ENCODE data around the gene ARHGEF10L. TPM values are rescaled to one million over a fixed set of nuclear protein-coding genes. Genes with fewer than 3 reads are reported as not detected.

The ARHGEF10L gene
- total and polyA plus RNA-seq, 2 donors = 1.9 to 11.5 TPM

- no peak for DNase-seq (ENCODE audit: low read depth in 6 of 9, low spot score in 9 of 9)
- WGBS = 96% methylated on average over 34 of the region's 34 CpGs
- Histone ChIP-seq H3K4me1 (ENCODE audit: control insufficient read depth in 2 of 2, insufficient read depth in 2 of 2, low read length in 2 of 2) (no peaks in the 10 kb centered on the region), H3K9me3 (ENCODE audit: control insufficient read depth in 2 of 2, insufficient read depth in 1 of 2, low read length in 1 of 2) (no peaks in the 10 kb centered on the region), H3K36me3 (ENCODE audit: control insufficient read depth in 2 of 2, insufficient read depth in 2 of 2, low read length in 1 of 2) (no peaks in the 10 kb centered on the region), H3K27me3 (ENCODE audit: control insufficient read depth in 2 of 2, insufficient read depth in 1 of 2, low read length in 1 of 2) (peaks cover 0 to 3% of the 10 kb centered on the region in 2 donors), H3K4me3 (ENCODE audit: low read length in 2 of 2) (no peak overlapping the region), H3K27ac (ENCODE audit: low read depth in 1 of 2, low read length in 1 of 2) (no peak overlapping the region)
These were observed 68.4 kb downstream of the ARHGEF10L start for GRCh38 chr1:17607644-17608581.

DNA sequence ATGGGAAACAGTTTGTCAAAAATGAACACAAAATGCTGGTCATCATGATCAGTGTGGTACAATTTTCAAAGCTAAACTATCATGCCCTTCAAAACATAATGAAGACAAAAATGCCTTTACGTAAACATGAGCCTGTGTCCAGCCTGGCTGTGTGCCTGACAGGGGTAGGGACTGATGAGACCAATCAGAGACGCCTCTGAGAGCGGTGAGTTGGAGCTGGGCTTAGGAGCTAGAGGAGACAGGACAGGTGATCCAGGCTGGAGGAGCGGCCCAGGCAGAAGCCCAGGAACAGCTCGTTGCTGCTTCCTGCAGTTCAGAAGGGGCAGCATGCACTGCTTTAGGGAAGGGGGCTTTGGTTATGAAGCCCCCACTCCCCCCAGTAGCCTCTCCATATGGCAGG, 70.0 kb downstream of the ARHGEF10L start:
- H3K36me3 ChIP-seq (ENCODE audit: control insufficient read depth in 2 of 2, insufficient read depth in 2 of 2, low read length in 1 of 2) = no peaks in the 10 kb centered on the region
- no peaks in the 10 kb centered on the region for H3K9me3 ChIP-seq (ENCODE audit: control insufficient read depth in 2 of 2, insufficient read depth in 1 of 2, low read length in 1 of 2)
- no peak overlapping the region for H3K4me3 ChIP-seq (ENCODE audit: low read length in 2 of 2)
- no peaks in the 10 kb centered on the region for H3K27me3 ChIP-seq (ENCODE audit: control insufficient read depth in 2 of 2, insufficient read depth in 1 of 2, low read length in 1 of 2)
- 95% methylated on average over 5 of the region's 5 CpGs for WGBS
- H3K27ac ChIP-seq (ENCODE audit: low read depth in 1 of 2, low read length in 1 of 2) = no peak overlapping the region
- DNase-seq (ENCODE audit: low read depth in 6 of 9, low spot score in 9 of 9) = no peak
- no peaks in the 10 kb centered on the region for H3K4me1 ChIP-seq (ENCODE audit: control insufficient read depth in 2 of 2, insufficient read depth in 2 of 2, low read length in 2 of 2)

DNA sequence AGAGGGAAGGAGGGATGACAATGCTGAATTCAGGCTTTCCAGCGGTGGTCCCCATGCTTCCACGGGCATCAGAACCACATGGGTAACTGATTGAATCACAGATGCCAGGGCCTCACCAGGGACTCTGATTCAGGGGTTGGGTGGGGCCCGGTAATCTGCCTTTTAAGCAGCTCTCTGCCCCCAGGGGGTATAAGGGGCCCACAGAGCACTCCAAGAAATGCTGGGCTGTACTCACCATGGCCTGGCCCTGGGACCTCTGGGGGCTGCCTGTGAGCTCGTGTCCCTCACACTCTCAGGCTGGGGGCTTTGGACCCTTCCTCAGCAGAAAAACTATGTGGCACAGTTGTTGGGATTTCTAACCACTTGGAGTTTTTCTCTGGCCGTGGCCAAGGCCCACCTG, 70.6 kb downstream of the ARHGEF10L start:
- Histone ChIP-seq H3K4me3 (ENCODE audit: low read length in 2 of 2) (no peak overlapping the region), H3K27ac (ENCODE audit: low read depth in 1 of 2, low read length in 1 of 2) (no peak overlapping the region), H3K4me1 (ENCODE audit: control insufficient read depth in 2 of 2, insufficient read depth in 2 of 2, low read length in 2 of 2) (no peaks in the 10 kb centered on the region), H3K9me3 (ENCODE audit: control insufficient read depth in 2 of 2, insufficient read depth in 1 of 2, low read length in 1 of 2) (no peaks in the 10 kb centered on the region), H3K36me3 (ENCODE audit: control insufficient read depth in 2 of 2, insufficient read depth in 2 of 2, low read length in 1 of 2) (no peaks in the 10 kb centered on the region), H3K27me3 (ENCODE audit: control insufficient read depth in 2 of 2, insufficient read depth in 1 of 2, low read length in 1 of 2) (no peaks in the 10 kb centered on the region)
- no peak for DNase-seq (ENCODE audit: low read depth in 6 of 9, low spot score in 9 of 9)
- 87% methylated on average over 5 of the region's 5 CpGs for WGBS

DNA sequence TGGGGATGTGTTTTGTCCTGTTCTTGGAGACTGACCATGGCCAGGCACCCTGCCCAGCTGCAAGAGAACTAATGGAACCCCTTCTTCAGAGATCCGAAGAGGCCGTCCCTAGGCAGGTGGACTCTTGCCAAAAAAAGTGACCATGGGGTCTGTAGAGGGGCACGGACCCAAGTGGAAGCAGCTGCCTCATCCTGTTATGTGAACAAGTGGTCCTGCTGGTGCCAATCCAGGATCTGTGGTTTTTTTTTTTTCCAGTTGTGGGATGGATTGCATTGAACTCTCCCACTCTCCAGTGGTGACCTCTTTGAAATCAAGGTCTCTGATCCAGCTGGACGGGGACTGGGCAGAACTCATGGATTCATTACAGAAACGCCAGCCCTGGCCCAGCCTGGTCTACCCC, 71.2 kb downstream of the ARHGEF10L start:
- no peaks in the 10 kb centered on the region for H3K9me3 ChIP-seq (ENCODE audit: control insufficient read depth in 2 of 2, insufficient read depth in 1 of 2, low read length in 1 of 2)
- DNase-seq (ENCODE audit: low read depth in 6 of 9, low spot score in 9 of 9) = no peak
- no peak overlapping the region for H3K27ac ChIP-seq (ENCODE audit: low read depth in 1 of 2, low read length in 1 of 2)
- no peaks in the 10 kb centered on the region for H3K4me1 ChIP-seq (ENCODE audit: control insufficient read depth in 2 of 2, insufficient read depth in 2 of 2, low read length in 2 of 2)
- H3K27me3 ChIP-seq (ENCODE audit: control insufficient read depth in 2 of 2, insufficient read depth in 1 of 2, low read length in 1 of 2) = no peaks in the 10 kb centered on the region
- H3K4me3 ChIP-seq (ENCODE audit: low read length in 2 of 2) = no peak overlapping the region
- H3K36me3 ChIP-seq (ENCODE audit: control insufficient read depth in 2 of 2, insufficient read depth in 2 of 2, low read length in 1 of 2) = no peaks in the 10 kb centered on the region
- 91% methylated on average over 5 of the region's 5 CpGs for WGBS

DNA sequence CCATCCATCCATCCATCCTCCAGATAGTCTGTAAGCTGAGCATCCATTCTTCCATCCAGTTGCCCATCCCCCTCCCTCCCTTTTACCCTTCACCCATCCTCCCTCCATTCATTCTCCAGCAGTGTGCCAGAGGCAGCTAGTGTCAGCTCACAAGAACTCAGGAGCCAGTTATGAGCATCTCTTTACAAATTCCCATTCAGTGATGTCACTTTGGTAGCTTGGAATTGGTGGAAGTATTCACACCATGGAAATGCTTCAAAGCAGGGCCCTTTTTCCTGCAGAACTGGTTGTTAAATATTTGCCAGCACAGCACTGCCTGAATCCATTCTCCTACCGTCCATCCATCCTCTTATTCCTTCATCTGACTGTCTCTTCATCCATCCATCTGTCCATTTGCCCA, 72.5 kb downstream of the ARHGEF10L start:
- DNase-seq (ENCODE audit: low read depth in 6 of 9, low spot score in 9 of 9) = no peak
- Histone ChIP-seq H3K27ac (ENCODE audit: low read depth in 1 of 2, low read length in 1 of 2) (no peak overlapping the region), H3K27me3 (ENCODE audit: control insufficient read depth in 2 of 2, insufficient read depth in 1 of 2, low read length in 1 of 2) (no peaks in the 10 kb centered on the region), H3K4me1 (ENCODE audit: control insufficient read depth in 2 of 2, insufficient read depth in 2 of 2, low read length in 2 of 2) (no peaks in the 10 kb centered on the region), H3K36me3 (ENCODE audit: control insufficient read depth in 2 of 2, insufficient read depth in 2 of 2, low read length in 1 of 2) (no peaks in the 10 kb centered on the region), H3K9me3 (ENCODE audit: control insufficient read depth in 2 of 2, insufficient read depth in 1 of 2, low read length in 1 of 2) (no peaks in the 10 kb centered on the region), H3K4me3 (ENCODE audit: low read length in 2 of 2) (no peak overlapping the region)
- 93% methylated on average over 1 of the region's 1 CpG for WGBS

DNA sequence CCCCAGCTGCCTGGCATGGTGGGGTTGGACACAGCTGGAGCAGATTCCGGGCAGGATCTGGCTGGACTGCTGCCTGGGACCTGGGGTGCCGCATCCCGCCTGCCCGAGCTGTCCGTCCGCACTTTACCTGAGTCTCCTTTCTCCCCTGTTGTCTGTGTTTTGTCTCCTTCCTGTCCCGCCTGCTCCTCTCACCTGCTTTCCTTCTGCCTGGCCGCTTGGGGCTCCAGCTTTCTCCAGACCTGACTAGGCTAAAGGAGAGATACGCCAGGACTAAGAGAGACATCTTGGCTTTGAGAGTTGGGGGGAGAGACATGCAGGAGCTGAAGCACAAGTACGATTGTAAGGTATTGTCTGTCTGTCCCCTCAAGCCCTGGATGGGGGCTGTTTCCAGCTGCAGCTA, 73.3 kb downstream of the ARHGEF10L start:
- Histone ChIP-seq H3K4me3 (ENCODE audit: low read length in 2 of 2) (no peak overlapping the region), H3K27me3 (ENCODE audit: control insufficient read depth in 2 of 2, insufficient read depth in 1 of 2, low read length in 1 of 2) (no peaks in the 10 kb centered on the region)

DNA sequence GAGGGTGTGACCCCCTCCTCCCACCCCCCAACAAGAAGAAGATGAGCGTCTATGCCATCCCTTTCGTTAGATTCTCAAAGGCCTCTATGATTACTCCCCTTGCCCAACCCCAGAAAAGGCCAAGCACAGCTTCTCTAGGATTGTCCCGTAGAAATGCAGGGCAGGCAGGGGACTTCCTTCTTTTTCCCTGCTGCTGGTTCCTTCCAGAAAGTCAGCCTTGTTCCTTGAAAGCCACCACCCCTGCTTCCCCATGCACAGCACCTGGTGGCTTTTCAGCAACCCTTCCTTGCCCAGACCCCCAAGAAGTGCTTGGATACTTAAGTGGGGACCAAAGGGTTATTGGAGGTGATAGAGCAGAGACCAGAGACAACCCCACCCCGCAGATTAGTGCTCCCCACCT, 75.1 kb downstream of the ARHGEF10L start:
- DNase-seq (ENCODE audit: low read depth in 6 of 9, low spot score in 9 of 9) = no peak
- H3K27ac ChIP-seq (ENCODE audit: low read depth in 1 of 2, low read length in 1 of 2) = no peak overlapping the region
- H3K27me3 ChIP-seq (ENCODE audit: control insufficient read depth in 2 of 2, insufficient read depth in 1 of 2, low read length in 1 of 2) = no peaks in the 10 kb centered on the region
- H3K4me3 ChIP-seq (ENCODE audit: low read length in 2 of 2) = no peak overlapping the region
- WGBS = 81% methylated on average over 4 of the region's 4 CpGs
- H3K36me3 ChIP-seq (ENCODE audit: control insufficient read depth in 2 of 2, insufficient read depth in 2 of 2, low read length in 1 of 2) = no peaks in the 10 kb centered on the region
- no peaks in the 10 kb centered on the region for H3K4me1 ChIP-seq (ENCODE audit: control insufficient read depth in 2 of 2, insufficient read depth in 2 of 2, low read length in 2 of 2)
- H3K9me3 ChIP-seq (ENCODE audit: control insufficient read depth in 2 of 2, insufficient read depth in 1 of 2, low read length in 1 of 2) = no peaks in the 10 kb centered on the region

More for the DNA sequence above, 73.3 kb downstream of the ARHGEF10L start:
- Histone ChIP-seq H3K27ac (ENCODE audit: low read depth in 1 of 2, low read length in 1 of 2) (no peak overlapping the region), H3K9me3 (ENCODE audit: control insufficient read depth in 2 of 2, insufficient read depth in 1 of 2, low read length in 1 of 2) (no peaks in the 10 kb centered on the region), H3K36me3 (ENCODE audit: control insufficient read depth in 2 of 2, insufficient read depth in 2 of 2, low read length in 1 of 2) (no peaks in the 10 kb centered on the region), H3K4me1 (ENCODE audit: control insufficient read depth in 2 of 2, insufficient read depth in 2 of 2, low read length in 2 of 2) (no peaks in the 10 kb centered on the region)
- no peak for DNase-seq (ENCODE audit: low read depth in 6 of 9, low spot score in 9 of 9)
- WGBS = 91% methylated on average over 10 of the region's 10 CpGs

GRCh38 chr1:17615157-17615556, 75.7 kb downstream of the ARHGEF10L start:
- no peaks in the 10 kb centered on the region for H3K27me3 ChIP-seq (ENCODE audit: control insufficient read depth in 2 of 2, insufficient read depth in 1 of 2, low read length in 1 of 2)
- 83% methylated on average over 11 of the region's 11 CpGs for WGBS
- no peak overlapping the region for H3K4me3 ChIP-seq (ENCODE audit: low read length in 2 of 2)
- DNase-seq (ENCODE audit: low read depth in 6 of 9, low spot score in 9 of 9) = no peak
- no peaks in the 10 kb centered on the region for H3K9me3 ChIP-seq (ENCODE audit: control insufficient read depth in 2 of 2, insufficient read depth in 1 of 2, low read length in 1 of 2)
- H3K4me1 ChIP-seq (ENCODE audit: control insufficient read depth in 2 of 2, insufficient read depth in 2 of 2, low read length in 2 of 2) = no peaks in the 10 kb centered on the region
- H3K27ac ChIP-seq (ENCODE audit: low read depth in 1 of 2, low read length in 1 of 2) = no peak overlapping the region
- H3K36me3 ChIP-seq (ENCODE audit: control insufficient read depth in 2 of 2, insufficient read depth in 2 of 2, low read length in 1 of 2) = no peaks in the 10 kb centered on the region

GRCh38 chr1:17615959-17616358, 76.5 kb downstream of the ARHGEF10L start:
- H3K36me3 ChIP-seq (ENCODE audit: control insufficient read depth in 2 of 2, insufficient read depth in 2 of 2, low read length in 1 of 2) = no peaks in the 10 kb centered on the region
- H3K27me3 ChIP-seq (ENCODE audit: control insufficient read depth in 2 of 2, insufficient read depth in 1 of 2, low read length in 1 of 2) = no peaks in the 10 kb centered on the region
- H3K27ac ChIP-seq (ENCODE audit: low read depth in 1 of 2, low read length in 1 of 2) = no peak overlapping the region
- WGBS = 94% methylated on average over 17 of the region's 17 CpGs
- no peaks in the 10 kb centered on the region for H3K4me1 ChIP-seq (ENCODE audit: control insufficient read depth in 2 of 2, insufficient read depth in 2 of 2, low read length in 2 of 2)
- no peak for DNase-seq (ENCODE audit: low read depth in 6 of 9, low spot score in 9 of 9)
- H3K9me3 ChIP-seq (ENCODE audit: control insufficient read depth in 2 of 2, insufficient read depth in 1 of 2, low read length in 1 of 2) = no peaks in the 10 kb centered on the region
- no peak overlapping the region for H3K4me3 ChIP-seq (ENCODE audit: low read length in 2 of 2)

All from thymus (tissue), 11 donors.